Activated CD8-positive, alpha-beta memory T cell treated with anti-CD3 and anti-CD28 coated beads, Interleukin-2, amount 50 U/mL, for 4 hours (primary cell): ENCODE data around the gene TENT5A.

ENCODE experiments used
- DNase-seq: peaks from one replicate; pipeline ENCODE4 v3.0.0-alpha.2; 2020

Gene TENT5A

DNA sequence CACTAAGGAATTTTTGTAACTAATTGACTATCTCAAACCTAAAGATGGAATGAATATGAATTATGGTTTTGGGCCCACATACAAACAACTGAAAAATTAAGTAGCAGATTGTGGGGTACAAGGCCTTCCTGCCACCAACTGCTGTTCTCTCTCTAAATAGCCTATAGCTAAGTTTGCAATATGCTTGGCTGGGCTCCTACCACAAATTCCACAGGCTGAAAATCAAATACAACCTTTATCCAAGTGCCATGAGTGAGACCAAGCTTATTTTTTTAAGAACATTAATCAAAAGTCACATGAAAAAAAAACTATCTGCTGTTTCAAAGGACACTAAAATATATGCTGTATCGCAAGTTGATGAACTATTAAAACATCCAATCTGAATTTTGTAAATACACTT, 52.1 kb downstream of the TENT5A start:
- no peak for DNase-seq

DNA sequence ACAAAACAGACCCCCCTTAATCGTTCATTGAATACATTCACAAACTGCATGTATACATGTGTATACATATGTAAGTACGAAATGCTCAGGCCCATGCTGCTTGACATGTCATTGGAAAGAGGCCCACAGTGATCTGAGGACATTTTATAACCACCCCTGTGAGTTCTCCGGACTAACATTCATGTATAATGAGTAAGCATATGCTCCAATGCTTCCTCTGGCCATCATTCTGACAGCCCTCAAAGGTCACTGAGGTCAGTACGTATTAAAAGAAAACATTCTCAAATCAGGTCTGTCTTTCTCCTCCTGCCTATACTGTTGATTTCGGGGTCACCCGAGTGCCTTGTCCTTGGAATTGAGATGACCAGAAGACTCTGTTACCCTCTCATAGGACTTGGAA, 54.9 kb downstream of the TENT5A start:
- no peak for DNase-seq

DNA sequence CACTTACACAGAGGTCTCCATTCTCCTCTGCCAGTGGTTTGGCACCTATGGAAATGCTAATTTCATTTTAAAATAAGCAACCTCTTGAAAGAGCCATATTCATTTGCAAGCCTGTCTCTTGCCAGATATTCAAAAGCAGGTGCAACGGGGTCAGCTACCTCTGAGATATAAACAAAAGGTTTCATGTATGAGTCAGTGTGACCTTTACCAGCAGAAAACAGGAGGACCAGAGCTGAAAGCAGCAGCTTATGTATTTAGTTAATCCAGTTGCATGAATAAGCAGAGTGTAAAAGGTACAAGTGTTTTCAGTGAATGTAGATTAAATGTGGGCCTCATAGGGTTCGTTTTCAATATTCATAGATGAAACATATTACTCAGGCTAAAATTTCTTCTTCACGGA, 56.0 kb downstream of the TENT5A start:
- no peak for DNase-seq
